ENCODE measurements around the gene RSPH1. TPM values are rescaled to one million over a fixed set of nuclear protein-coding genes. Genes with fewer than 3 reads are reported as not detected.

Gene RSPH1
- total RNA-seq, result not detected

DNA sequence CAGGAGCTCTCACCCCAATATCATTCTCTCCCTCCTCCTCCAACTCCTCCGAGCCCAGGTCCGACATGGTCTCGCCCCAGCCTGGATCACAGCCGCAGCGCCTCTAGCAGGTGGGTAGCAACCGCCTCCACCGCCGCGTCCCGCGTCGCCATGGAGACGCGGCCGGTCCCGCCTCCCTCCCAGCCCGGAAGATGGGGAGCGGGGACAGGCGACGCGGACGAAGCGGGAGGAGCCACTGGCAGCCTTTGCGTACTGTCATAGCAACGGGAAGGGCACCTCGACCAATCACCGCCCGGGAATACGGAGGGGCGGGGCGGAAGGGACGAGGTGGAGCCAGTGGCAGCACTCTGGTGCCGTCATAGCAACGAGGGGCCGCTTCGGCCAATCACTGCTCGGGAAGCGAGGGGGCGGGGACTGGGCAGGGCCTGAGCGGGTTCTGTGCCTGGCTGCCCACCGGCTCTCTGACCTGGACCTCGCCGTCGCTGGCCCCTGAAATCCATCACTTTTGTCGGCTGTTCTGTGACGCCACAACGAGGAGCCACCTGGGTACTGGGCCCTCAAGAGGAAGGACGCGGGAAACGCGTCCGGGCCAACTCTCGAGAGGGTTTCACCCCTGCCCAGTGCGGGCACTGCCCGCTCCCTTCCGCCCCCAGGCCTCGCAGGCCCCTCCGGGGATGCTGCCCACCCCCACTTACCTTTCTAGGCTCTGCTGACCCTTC, at the start of gene RSPH1:
Gene RSPH1, minus strand, starts transcription at position 105 of the 719 bp plus-strand sequence. Its CDS starts 38 bp downstream, at position 67.
- no peaks in the 10 kb centered on the region for H3K27me3 ChIP-seq
- TF ChIP-seq, protein P1, sequence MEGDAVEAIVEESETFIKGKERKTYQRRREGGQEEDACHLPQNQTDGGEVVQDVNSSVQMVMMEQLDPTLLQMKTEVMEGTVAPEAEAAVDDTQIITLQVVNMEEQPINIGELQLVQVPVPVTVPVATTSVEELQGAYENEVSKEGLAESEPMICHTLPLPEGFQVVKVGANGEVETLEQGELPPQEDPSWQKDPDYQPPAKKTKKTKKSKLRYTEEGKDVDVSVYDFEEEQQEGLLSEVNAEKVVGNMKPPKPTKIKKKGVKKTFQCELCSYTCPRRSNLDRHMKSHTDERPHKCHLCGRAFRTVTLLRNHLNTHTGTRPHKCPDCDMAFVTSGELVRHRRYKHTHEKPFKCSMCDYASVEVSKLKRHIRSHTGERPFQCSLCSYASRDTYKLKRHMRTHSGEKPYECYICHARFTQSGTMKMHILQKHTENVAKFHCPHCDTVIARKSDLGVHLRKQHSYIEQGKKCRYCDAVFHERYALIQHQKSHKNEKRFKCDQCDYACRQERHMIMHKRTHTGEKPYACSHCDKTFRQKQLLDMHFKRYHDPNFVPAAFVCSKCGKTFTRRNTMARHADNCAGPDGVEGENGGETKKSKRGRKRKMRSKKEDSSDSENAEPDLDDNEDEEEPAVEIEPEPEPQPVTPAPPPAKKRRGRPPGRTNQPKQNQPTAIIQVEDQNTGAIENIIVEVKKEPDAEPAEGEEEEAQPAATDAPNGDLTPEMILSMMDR (IDR thresholded peaks at IDR 0.05), result no peak
- intact Hi-C loops (cut with DNase I), result loop anchor here (1.0 to 10.0 kb wide), 7 partner anchors 17 to 1331 kb away; partner anchors contain the start of genes BACE2, MX1, PKNOX1 and SLC37A1

DNA sequence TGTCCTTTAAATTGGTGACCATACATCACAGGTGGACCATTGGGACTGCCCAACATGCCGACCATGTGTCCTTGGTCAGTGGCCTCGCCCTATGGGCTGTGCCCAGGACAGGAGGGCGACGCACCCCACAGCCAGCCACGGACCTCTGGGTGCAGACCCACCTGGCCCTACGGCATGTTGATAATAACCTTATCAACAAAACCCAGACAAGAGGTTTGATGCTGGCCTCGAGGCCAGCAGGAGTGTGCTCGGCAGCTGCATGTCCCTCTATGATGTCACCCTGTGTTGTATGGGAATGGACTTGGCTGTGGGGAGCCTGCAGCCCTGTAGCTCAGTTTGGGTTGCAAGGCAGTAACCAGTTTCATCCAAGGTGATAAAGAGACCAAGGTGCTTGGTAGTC, 49.7 kb upstream of the RSPH1 start:
- Histone ChIP-seq H3K9me3 (no peaks in the 10 kb centered on the region), H3K36me3 (peaks cover 26 to 67% of the 10 kb centered on the region in 2 donors), H3K4me3 (no peak overlapping the region), H3K4me1 (no peaks in the 10 kb centered on the region), H3K27me3 (no peaks in the 10 kb centered on the region), H3K27ac (no peak overlapping the region)
- intact Hi-C loops (cut with DNase I), result no loop called here
- DNase-seq (ENCODE audit: low spot score in 2 of 2), result no peak
- TF ChIP-seq, protein P1 (IDR thresholded peaks at IDR 0.05), result no peak

More for the DNA sequence above, at the start of gene RSPH1:
- DNase-seq (ENCODE audit: low spot score in 2 of 2), result peak; percentile 98 to 100
- Histone ChIP-seq H3K4me3 (peak within 1 kb of the TSS; percentile 76 to 77), H3K4me1 (no peaks in the 10 kb centered on the region), H3K36me3 (no peaks in the 10 kb centered on the region), H3K9me3 (no peaks in the 10 kb centered on the region), H3K27ac (peak within 1 kb of the TSS; percentile 64 to 76)

DNA sequence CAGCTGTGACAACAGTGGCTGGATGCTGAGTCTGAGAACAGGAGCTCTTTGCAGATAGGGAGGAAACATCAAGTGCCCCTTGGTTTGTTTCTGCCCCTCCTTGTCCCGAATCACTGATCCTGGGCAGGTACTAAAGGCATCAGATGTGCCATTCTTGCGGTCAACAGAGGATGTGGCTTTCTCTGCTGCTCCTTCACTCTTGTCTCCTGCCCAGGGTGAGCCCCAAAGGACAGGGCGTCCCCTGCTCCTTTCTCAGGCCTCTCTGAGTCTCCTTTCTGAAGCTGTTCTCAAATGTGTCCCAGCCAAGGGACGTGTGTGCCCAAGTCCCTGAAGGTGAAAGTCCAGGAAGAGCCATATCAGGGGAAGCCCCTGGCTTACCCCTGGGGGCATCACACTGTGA, 49.3 kb upstream of the RSPH1 start:
- TF ChIP-seq, protein P1 (IDR thresholded peaks at IDR 0.05), result no peak
- intact Hi-C loops (cut with DNase I), result no loop called here
- Histone ChIP-seq H3K27ac (no peak overlapping the region), H3K4me3 (no peak overlapping the region), H3K9me3 (no peaks in the 10 kb centered on the region), H3K36me3 (peaks cover 26 to 65% of the 10 kb centered on the region in 2 donors), H3K27me3 (no peaks in the 10 kb centered on the region), H3K4me1 (no peaks in the 10 kb centered on the region)
- no peak for DNase-seq (ENCODE audit: low spot score in 2 of 2)

- no peak for DNase-seq (ENCODE audit: low spot score in 2 of 2)
- intact Hi-C loops (cut with DNase I), result no loop called here
Measured at GRCh38 chr21:42544544-42544943, 48.5 kb upstream of the RSPH1 start.

GRCh38 chr21:42543106-42543847, 47.3 kb upstream of the RSPH1 start:
- intact Hi-C loops (cut with DNase I), result no loop called here
- Histone ChIP-seq H3K4me3 (no peak overlapping the region), H3K36me3 (peaks cover 22 to 54% of the 10 kb centered on the region in 2 donors), H3K27me3 (no peaks in the 10 kb centered on the region), H3K27ac (no peak overlapping the region), H3K4me1 (no peaks in the 10 kb centered on the region), H3K9me3 (no peaks in the 10 kb centered on the region)
- TF ChIP-seq, protein P1 (IDR thresholded peaks at IDR 0.05), result no peak
- DNase-seq (ENCODE audit: low spot score in 2 of 2), result no peak

More at GRCh38 chr21:42544544-42544943, 48.5 kb upstream of the RSPH1 start:
- no peaks in the 10 kb centered on the region for H3K4me1 ChIP-seq
- H3K27me3 ChIP-seq, result no peaks in the 10 kb centered on the region
- TF ChIP-seq, protein P1 (IDR thresholded peaks at IDR 0.05), result no peak
- H3K9me3 ChIP-seq, result no peaks in the 10 kb centered on the region
- H3K4me3 ChIP-seq, result no peak overlapping the region
- H3K36me3 ChIP-seq, result peaks cover 23 to 64% of the 10 kb centered on the region in 2 donors
- no peak overlapping the region for H3K27ac ChIP-seq
